CD4-positive, alpha-beta T cell (primary cell): ENCODE results near the gene VASP. TPM values are rescaled to one million over a fixed set of nuclear protein-coding genes. Genes with fewer than 3 reads are reported as not detected.

Experiments
- ATAC-seq: fragments of 200-7000 bp; cut with Tn5 transposase; one replicate; pipeline ENCODE4 v1.10.0; 2022; ENCODE audit warnings: mild to moderate bottlenecking; ENCODE audit not compliant: poor library complexity
- CTCF ChIA-PET: fragments of 350-600 bp; sonication (Branson Sonifier 250); formaldehyde crosslinking; loops from one replicate; lab custom pipeline; 2021; ENCODE audit warnings: antibody characterized with exemption, inconsistent platforms; lab: Charles Lee
- POLR2A ChIA-PET: fragments of 350-600 bp; sonication (Branson Sonifier 250); formaldehyde crosslinking; loops from one replicate; lab custom pipeline; 2021; ENCODE audit warnings: antibody characterized with exemption, inconsistent platforms; lab: Charles Lee
- DNase-seq, 14 experiments: peaks; one replicate each; pipeline ENCODE4 v3.0.0-alpha.2; 2013 to 2020; ENCODE audit warnings: mixed read lengths in 2 of 14
- H3K27ac ChIP-seq, 2 donors: one replicate each; pipeline versions ENCODE4 v1.5.1 to v1.7.0; 2013; ENCODE audit warnings: low read length in 2 of 2, low read depth in 1 of 2, mild to moderate bottlenecking in 1 of 2
- H3K27me3 ChIP-seq, 2 experiments: 1 replicate in 1 of 2; 2 replicates in 1 of 2; pipeline versions ENCODE4 v1.6.1 to v1.7.0; 2013; ENCODE audit warnings: low read length in 2 of 2, control low read depth in 1 of 2, mild to moderate bottlenecking in 1 of 2, moderate library complexity in 1 of 2; ENCODE audit not compliant: insufficient read depth in 2 of 2, control insufficient read depth in 1 of 2
- H3K36me3 ChIP-seq: one replicate; pipeline ENCODE4 v1.6.1; 2013; ENCODE audit warnings: low read length, control low read depth; ENCODE audit not compliant: insufficient read depth
- H3K4me1 ChIP-seq: one replicate; pipeline ENCODE4 v1.6.1; 2013; ENCODE audit warnings: low read length, control low read depth; ENCODE audit not compliant: insufficient read depth
- H3K4me3 ChIP-seq: one replicate; pipeline ENCODE4 v1.5.1; 2013; ENCODE audit warnings: mild to moderate bottlenecking, low read length, moderate library complexity
- H3K9me3 ChIP-seq, 2 experiments: 1 replicate in 1 of 2; 2 replicates in 1 of 2; pipeline versions ENCODE4 v1.6.1 to v1.7.0; 2013; ENCODE audit warnings: low read length in 2 of 2, mild to moderate bottlenecking in 2 of 2, control low read depth in 1 of 2, moderate library complexity in 1 of 2; ENCODE audit not compliant: control insufficient read depth in 1 of 2, insufficient read depth in 1 of 2
- H3K27ac Mint-ChIP-seq: one replicate; pipeline ENCODE4 v1.8.0; 2020; ENCODE audit warnings: mixed read lengths
- H3K27me3 Mint-ChIP-seq: one replicate; pipeline ENCODE4 v1.8.0; 2021; ENCODE audit warnings: mixed read lengths
- H3K36me3 Mint-ChIP-seq: one replicate; pipeline ENCODE4 v1.8.0; 2021; ENCODE audit warnings: low read depth, mixed read lengths
- H3K4me1 Mint-ChIP-seq: one replicate; pipeline ENCODE4 v1.8.0; 2021; ENCODE audit warnings: low read depth, mixed read lengths
- H3K4me3 Mint-ChIP-seq: one replicate; pipeline ENCODE4 v1.8.0; 2020; ENCODE audit warnings: mild to moderate bottlenecking, mixed read lengths
- H3K9me3 Mint-ChIP-seq: one replicate; pipeline ENCODE4 v1.8.0; 2020; ENCODE audit warnings: mixed read lengths
- CTCF ChIP-seq: fragments of 200-600 bp; IDR thresholded peaks from one replicate; pipeline ENCODE4 v1.8.0; 2022; ENCODE audit warnings: antibody characterized with exemption, mild to moderate bottlenecking
- intact Hi-C, 2 experiments: fragments of 100-400 bp; cut with DNase I in 1 of 2; cut with micrococcal nuclease in 1 of 2; formaldehyde crosslinking; loops; one replicate each; pipeline versions ENCODE4 v1.15.1 to v1.9.0; 2023 to 2025; cut with DNase I, micrococcal nuclease
- total RNA-seq, 174 experiments: library from RNA in 2 of 174; stranded (reverse) in 2 of 174; gene quantifications; one replicate each; pipeline ENCODE4 v1.2.3 and lab custom pipeline; 2021 to 2026

VASP gene
- total RNA-seq, 2 experiments from 2014 or later: 49.9 to 55.5 TPM

GRCh38 chr19:45471931-45472562 lies 35.2 kb upstream of the VASP start:
- CTCF ChIA-PET: interaction anchor here (7.1 kb wide), 1 partner anchor 33 kb away, joined by 128 read pairs; no protein-coding TSS in a partner anchor
- Mint-ChIP-seq H3K36me3 (peaks cover 30% of the 10 kb centered on the region), H3K4me3 (peak overlapping the region; percentile 79), H3K27me3 (peaks cover 36% of the 10 kb centered on the region), H3K27ac (peak overlapping the region; percentile 80), H3K4me1 (peaks cover 44% of the 10 kb centered on the region), H3K9me3 (no peaks in the 10 kb centered on the region)
- Histone ChIP-seq H3K4me3 (no peak overlapping the region), H3K4me1 (peaks cover 48% of the 10 kb centered on the region), H3K27ac (no peak overlapping the region), H3K36me3 (peaks cover 37% of the 10 kb centered on the region), H3K27me3 (peaks cover 4 to 6% of the 10 kb centered on the region in 2 experiments), H3K9me3 (no peaks in the 10 kb centered on the region)
- DNase-seq (peak in 2 of 14 experiments; percentile 46 to 47), ATAC-seq (no peak)
- intact Hi-C loops: no loop called here
- POLR2A ChIA-PET: interaction anchor here (0.8 kb wide), 1 partner anchor 32 kb away, joined by 3 read pairs; no protein-coding TSS in a partner anchor
- no peak for TF ChIP-seq CTCF

DNA sequence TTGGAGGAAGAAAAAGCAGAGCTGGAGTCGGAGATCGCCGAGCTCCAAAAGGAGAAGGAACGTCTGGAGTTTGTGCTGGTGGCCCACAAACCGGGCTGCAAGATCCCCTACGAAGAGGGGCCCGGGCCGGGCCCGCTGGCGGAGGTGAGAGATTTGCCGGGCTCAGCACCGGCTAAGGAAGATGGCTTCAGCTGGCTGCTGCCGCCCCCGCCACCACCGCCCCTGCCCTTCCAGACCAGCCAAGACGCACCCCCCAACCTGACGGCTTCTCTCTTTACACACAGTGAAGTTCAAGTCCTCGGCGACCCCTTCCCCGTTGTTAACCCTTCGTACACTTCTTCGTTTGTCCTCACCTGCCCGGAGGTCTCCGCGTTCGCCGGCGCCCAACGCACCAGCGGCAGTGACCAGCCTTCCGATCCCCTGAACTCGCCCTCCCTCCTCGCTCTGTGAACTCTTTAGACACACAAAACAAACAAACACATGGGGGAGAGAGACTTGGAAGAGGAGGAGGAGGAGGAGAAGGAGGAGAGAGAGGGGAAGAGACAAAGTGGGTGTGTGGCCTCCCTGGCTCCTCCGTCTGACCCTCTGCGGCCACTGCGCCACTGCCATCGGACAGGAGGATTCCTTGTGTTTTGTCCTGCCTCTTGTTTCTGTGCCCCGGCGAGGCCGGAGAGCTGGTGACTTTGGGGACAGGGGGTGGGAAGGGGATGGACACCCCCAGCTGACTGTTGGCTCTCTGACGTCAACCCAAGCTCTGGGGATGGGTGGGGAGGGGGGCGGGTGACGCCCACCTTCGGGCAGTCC lies 34.5 kb upstream of the VASP start:
- TF ChIP-seq CTCF: no peak
- no peak overlapping the region for H3K4me3 ChIP-seq
- peaks cover 51% of the 10 kb centered on the region for H3K4me1 ChIP-seq
- Mint-ChIP-seq H3K36me3 (peaks cover 26% of the 10 kb centered on the region), H3K9me3 (no peaks in the 10 kb centered on the region), H3K4me3 (peak overlapping the region; percentile 79), H3K27ac (peak overlapping the region; percentile 80), H3K27me3 (peaks cover 36% of the 10 kb centered on the region), H3K4me1 (peaks cover 46% of the 10 kb centered on the region)
- ATAC-seq (no peak), DNase-seq (peak in 3 of 14 experiments; percentile 54 to 75 (median 55))
- H3K36me3 ChIP-seq: peaks cover 37% of the 10 kb centered on the region
- H3K27ac ChIP-seq: no peak overlapping the region
- intact Hi-C loops: no loop called here
- CTCF ChIA-PET: interaction anchor here (7.1 to 9.5 kb wide), 2 partner anchors 33 to 34 kb away, joined by 128 to 365 read pairs; no protein-coding TSS in a partner anchor
- H3K9me3 ChIP-seq: no peaks in the 10 kb centered on the region
- POLR2A ChIA-PET: no interaction called here
- peaks cover 4 to 6% of the 10 kb centered on the region in 2 experiments for H3K27me3 ChIP-seq

DNA sequence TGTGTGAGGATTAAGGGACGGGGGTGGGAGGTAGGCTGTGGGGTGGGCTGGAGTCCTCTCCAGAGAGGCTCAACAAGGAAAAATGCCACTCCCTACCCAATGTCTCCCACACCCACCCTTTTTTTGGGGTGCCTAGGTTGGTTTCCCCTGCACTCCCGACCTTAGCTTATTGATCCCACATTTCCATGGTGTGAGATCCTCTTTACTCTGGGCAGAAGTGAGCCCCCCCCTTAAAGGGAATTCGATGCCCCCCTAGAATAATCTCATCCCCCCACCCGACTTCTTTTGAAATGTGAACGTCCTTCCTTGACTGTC lies 34.0 kb upstream of the VASP start:
- ChIA-PET POLR2A (no interaction called here), CTCF (interaction anchor here (9.5 kb wide), 1 partner anchor 35 kb away, joined by 365 read pairs; no protein-coding TSS in a partner anchor)
- H3K27me3 Mint-ChIP-seq: peaks cover 36% of the 10 kb centered on the region
- peak overlapping the region; percentile 39 for H3K4me3 Mint-ChIP-seq
- Histone ChIP-seq H3K36me3 (peaks cover 37% of the 10 kb centered on the region), H3K4me3 (no peak overlapping the region), H3K9me3 (no peaks in the 10 kb centered on the region), H3K27ac (no peak overlapping the region), H3K4me1 (peaks cover 56% of the 10 kb centered on the region), H3K27me3 (peaks cover 4 to 6% of the 10 kb centered on the region in 2 experiments)
- peaks cover 46% of the 10 kb centered on the region for H3K4me1 Mint-ChIP-seq
- DNase-seq (peak in 1 of 14 experiments; percentile 50), ATAC-seq (no peak)
- H3K9me3 Mint-ChIP-seq: no peaks in the 10 kb centered on the region
- intact Hi-C loops: no loop called here
- no peak for TF ChIP-seq CTCF
- peak overlapping the region; percentile 80 for H3K27ac Mint-ChIP-seq
- H3K36me3 Mint-ChIP-seq: peaks cover 24% of the 10 kb centered on the region
